ENCODE data around the gene HS2ST1.

- TF ChIP-seq CTCF (IDR thresholded peaks at IDR 0.05) (no peak), POLR2A (IDR thresholded peaks at IDR 0.05) (no peak)
These were observed 43.4 kb upstream of the HS2ST1 start for GRCh38 chr1:86871001-86871400.

All from uterus (tissue), 2 donors.